Umbilical cord (tissue), 2 donors: ENCODE data around the gene TRABD2A. TPM values are rescaled to one million over a fixed set of nuclear protein-coding genes. Genes with fewer than 3 reads are reported as not detected.
A peak's percentile ranks its signal among the peaks of the same experiment; 100 is the strongest.

ENCODE experiments used
- DNase-seq: peaks from one replicate; pipeline ENCODE4 v3.0.0-alpha.2; 2015; ENCODE audit warnings: low spot score
- total RNA-seq: library from RNA; depleted of rRNA; stranded (reverse); fragments of >200 nt; gene quantifications from one replicate; pipeline ENCODE4 v1.2.3, GENCODE V29; 2014; ENCODE audit warnings: low replicate concordance; ENCODE audit not compliant: insufficient read depth

Gene TRABD2A
- total RNA-seq, 1 donor from 2014 or later: 4.8 TPM

GRCh38 chr2:84904717-84905174 is 23.9 kb upstream of the TRABD2A start:
- peak; percentile 79 for DNase-seq

GRCh38 chr2:84904151-84904550 is 23.3 kb upstream of the TRABD2A start:
- no peak for DNase-seq

GRCh38 chr2:84902526-84902925 is 21.6 kb upstream of the TRABD2A start:
- no peak for DNase-seq

GRCh38 chr2:84901593-84902120 is 20.8 kb upstream of the TRABD2A start:
- no peak for DNase-seq

GRCh38 chr2:84900971-84901370 is 20.1 kb upstream of the TRABD2A start:
- DNase-seq: no peak

- DNase-seq: peak; percentile 50
These were observed 18.7 kb upstream of the TRABD2A start for GRCh38 chr2:84899304-84900204.

- no peak for DNase-seq
These were observed 16.9 kb upstream of the TRABD2A start for GRCh38 chr2:84897773-84898172.

GRCh38 chr2:84896567-84896966 is 15.7 kb upstream of the TRABD2A start:
- no peak for DNase-seq

- peak; percentile 69 for DNase-seq
These were observed 14.1 kb upstream of the TRABD2A start for GRCh38 chr2:84894758-84895520.

- DNase-seq: no peak
These were observed 13.3 kb upstream of the TRABD2A start for GRCh38 chr2:84894131-84894586.

GRCh38 chr2:84891355-84892010 is 10.6 kb upstream of the TRABD2A start:
- no peak for DNase-seq

GRCh38 chr2:84889332-84889731 is 8.4 kb upstream of the TRABD2A start:
- no peak for DNase-seq

GRCh38 chr2:84888401-84889276 is 7.8 kb upstream of the TRABD2A start:
- peak; percentile 79 for DNase-seq

- no peak for DNase-seq
These were observed 5.9 kb upstream of the TRABD2A start for GRCh38 chr2:84886791-84887190.

GRCh38 chr2:84885111-84885510 is 4.2 kb upstream of the TRABD2A start:
- no peak for DNase-seq

- no peak for DNase-seq
These were observed 3.6 kb upstream of the TRABD2A start for GRCh38 chr2:84884449-84884848.

GRCh38 chr2:84882775-84883550 is 2.1 kb upstream of the TRABD2A start:
- no peak for DNase-seq

GRCh38 chr2:84882414-84882738 is 1.5 kb upstream of the TRABD2A start:
- no peak for DNase-seq

GRCh38 chr2:84881581-84882413 is 913 bp upstream of the TRABD2A start:
- peak; percentile 79 for DNase-seq
